ENCODE measurements around the gene PTBP2. TPM values are rescaled to one million over a fixed set of nuclear protein-coding genes. Genes with fewer than 3 reads are reported as not detected.

Gene PTBP2
- total and polyA plus RNA-seq, 10 of the 15 experiments (the other 5 are each of a cell fraction or from before 2014, with no cell fraction given), result 5.8 to 17.5 (median 11.1) TPM

DNA sequence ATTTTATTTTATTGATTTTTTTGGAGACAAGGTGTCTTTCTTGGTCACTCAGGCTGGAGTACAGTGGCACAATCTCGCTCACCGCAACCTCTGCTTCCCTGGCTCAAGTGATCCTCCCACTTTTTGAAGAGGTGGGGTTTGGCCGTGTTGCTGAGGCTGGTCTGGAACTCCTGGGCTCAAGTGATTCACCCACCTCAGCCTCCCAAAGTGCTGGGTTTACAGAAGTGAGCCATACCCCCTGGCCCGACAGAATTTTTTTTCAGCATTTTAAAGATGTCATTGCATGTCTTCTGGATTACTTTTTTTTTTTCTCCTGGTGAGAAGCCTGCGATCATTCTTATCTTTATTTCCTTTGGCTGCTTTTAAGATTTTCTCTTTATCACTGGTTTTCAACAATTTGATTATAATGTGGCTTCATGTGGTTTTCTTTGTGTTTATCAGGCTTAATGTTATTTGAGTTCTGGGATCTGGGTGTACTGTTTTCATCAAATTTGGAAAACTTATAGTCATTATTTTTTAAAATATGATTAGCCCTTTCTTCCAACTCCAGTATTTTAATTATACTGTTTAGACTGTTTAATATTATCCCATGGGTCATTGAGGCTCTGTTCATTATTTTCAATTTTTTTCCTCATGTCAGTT is 23.1 kb upstream of the PTBP2 start (continued):
- TF ChIP-seq, protein P1, sequence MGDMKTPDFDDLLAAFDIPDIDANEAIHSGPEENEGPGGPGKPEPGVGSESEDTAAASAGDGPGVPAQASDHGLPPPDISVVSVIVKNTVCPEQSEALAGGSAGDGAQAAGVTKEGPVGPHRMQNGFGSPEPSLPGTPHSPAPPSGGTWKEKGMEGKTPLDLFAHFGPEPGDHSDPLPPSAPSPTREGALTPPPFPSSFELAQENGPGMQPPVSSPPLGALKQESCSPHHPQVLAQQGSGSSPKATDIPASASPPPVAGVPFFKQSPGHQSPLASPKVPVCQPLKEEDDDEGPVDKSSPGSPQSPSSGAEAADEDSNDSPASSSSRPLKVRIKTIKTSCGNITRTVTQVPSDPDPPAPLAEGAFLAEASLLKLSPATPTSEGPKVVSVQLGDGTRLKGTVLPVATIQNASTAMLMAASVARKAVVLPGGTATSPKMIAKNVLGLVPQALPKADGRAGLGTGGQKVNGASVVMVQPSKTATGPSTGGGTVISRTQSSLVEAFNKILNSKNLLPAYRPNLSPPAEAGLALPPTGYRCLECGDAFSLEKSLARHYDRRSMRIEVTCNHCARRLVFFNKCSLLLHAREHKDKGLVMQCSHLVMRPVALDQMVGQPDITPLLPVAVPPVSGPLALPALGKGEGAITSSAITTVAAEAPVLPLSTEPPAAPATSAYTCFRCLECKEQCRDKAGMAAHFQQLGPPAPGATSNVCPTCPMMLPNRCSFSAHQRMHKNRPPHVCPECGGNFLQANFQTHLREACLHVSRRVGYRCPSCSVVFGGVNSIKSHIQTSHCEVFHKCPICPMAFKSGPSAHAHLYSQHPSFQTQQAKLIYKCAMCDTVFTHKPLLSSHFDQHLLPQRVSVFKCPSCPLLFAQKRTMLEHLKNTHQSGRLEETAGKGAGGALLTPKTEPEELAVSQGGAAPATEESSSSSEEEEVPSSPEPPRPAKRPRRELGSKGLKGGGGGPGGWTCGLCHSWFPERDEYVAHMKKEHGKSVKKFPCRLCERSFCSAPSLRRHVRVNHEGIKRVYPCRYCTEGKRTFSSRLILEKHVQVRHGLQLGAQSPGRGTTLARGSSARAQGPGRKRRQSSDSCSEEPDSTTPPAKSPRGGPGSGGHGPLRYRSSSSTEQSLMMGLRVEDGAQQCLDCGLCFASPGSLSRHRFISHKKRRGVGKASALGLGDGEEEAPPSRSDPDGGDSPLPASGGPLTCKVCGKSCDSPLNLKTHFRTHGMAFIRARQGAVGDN (IDR thresholded peaks at IDR 0.05), result no peak

DNA sequence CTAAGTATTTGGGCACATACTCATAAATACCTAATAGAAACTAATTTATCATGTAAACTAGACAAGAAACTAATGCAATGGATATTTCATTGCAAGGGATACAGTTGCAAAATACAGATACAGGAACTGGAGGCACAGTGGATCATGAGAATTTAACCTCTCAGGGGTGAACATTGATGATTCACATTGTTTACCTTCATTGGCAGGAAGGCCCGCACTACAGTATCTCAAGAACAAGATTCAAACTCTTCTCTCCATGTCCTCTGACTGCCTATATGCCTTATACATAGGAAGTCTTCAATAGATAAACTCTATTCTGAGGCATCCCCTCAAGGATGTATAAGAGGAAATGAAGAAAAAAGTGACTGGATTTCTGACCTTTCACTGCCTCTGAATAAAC is 18.4 kb upstream of the PTBP2 start:
- ATAC-seq, result no peak
- in situ Hi-C loops (cut with MboI), result no loop called here

More for the DNA sequence above, 18.4 kb upstream of the PTBP2 start:
- H4K20me1 ChIP-seq (ENCODE audit: control insufficient read depth, insufficient read depth), result no peaks in the 10 kb centered on the region
- no peak overlapping the region for H2AFZ ChIP-seq (ENCODE audit: control insufficient read depth, low read depth, low read length)
- H3K4me3 ChIP-seq, result no peak overlapping the region
- DNase-seq (ENCODE audit: low read depth, low spot score) (no peak), FAIRE-seq (no peak)
- ChIA-PET SMC1A (ENCODE audit: uncharacterized antibody, unreplicated experiment) (no interaction called here), POLR2A (no interaction called here), RAD21 (ENCODE audit: unreplicated experiment) (no interaction called here), CTCF (no interaction called here)
- no peaks in the 10 kb centered on the region for H3K36me3 ChIP-seq (ENCODE audit: control insufficient read depth in 2 of 2, insufficient read depth in 2 of 2, low read length in 1 of 2)
- WGBS (ENCODE audit: insufficient coverage, insufficient replicate concordance, low lambda C conversion rate, missing lambda C conversion rate), result 0% methylated on average over 1 of the region's 1 CpG
- intact Hi-C loops (cut with micrococcal nuclease; ENCODE audit: unreplicated experiment), result no loop called here
- no peaks in the 10 kb centered on the region for H3K4me1 ChIP-seq (ENCODE audit: control insufficient read depth, insufficient read depth, low read length)
- H3K4me2 ChIP-seq (ENCODE audit: control insufficient read depth, insufficient read depth), result no peak overlapping the region
- H3K79me2 ChIP-seq (ENCODE audit: control insufficient read depth, insufficient read depth, low read length), result no peaks in the 10 kb centered on the region
- no peaks in the 10 kb centered on the region for H3K27me3 ChIP-seq (replicated peaks in 1 of 2; ENCODE audit: control insufficient read depth in 2 of 2, insufficient read depth in 2 of 2, low read length in 1 of 2)
- no peak overlapping the region for H3K9ac ChIP-seq (ENCODE audit: control insufficient read depth, insufficient read depth, low read length)
- H3K27ac ChIP-seq (ENCODE audit: control insufficient read depth, insufficient read depth), result no peak overlapping the region
- BruUV-seq (replicated peaks), result no TSS peak
- H3K9me3 ChIP-seq (replicated peaks; ENCODE audit: control insufficient read depth, insufficient read depth, low read length), result no peaks in the 10 kb centered on the region
- TF ChIP-seq EZH2 (IDR thresholded peaks at IDR 0.05; ENCODE audit: borderline replicate concordance, control insufficient read depth, low read depth, low read length), result no peak
- TF ChIP-seq ETV6 (conservative IDR thresholded peaks at IDR 0.05 in 1 of 2, IDR thresholded peaks at IDR 0.05 in 1 of 2; ENCODE audit: borderline replicate concordance in 1 of 2, low read depth in 1 of 2), result no peak
- TF ChIP-seq BRCA1 (IDR thresholded peaks at IDR 0.05; ENCODE audit: low read depth, low read length), result no peak
- no peak for TF ChIP-seq ESRRA (IDR thresholded peaks at IDR 0.05; ENCODE audit: low read length)
- TF ChIP-seq BHLHE40 (IDR thresholded peaks at IDR 0.05; ENCODE audit: borderline replicate concordance in 1 of 2, low read depth in 2 of 2, low read length in 1 of 2), result no peak
- no peak for TF ChIP-seq RUNX3 (IDR thresholded peaks at IDR 0.05; ENCODE audit: low read length)
- TF ChIP-seq CHD1 (IDR thresholded peaks at IDR 0.05; ENCODE audit: low read depth, low read length), result no peak
- no peak for TF ChIP-seq ZNF274 (IDR thresholded peaks at IDR 0.05; ENCODE audit: insufficient read depth, insufficient read length)
- no peak for TF ChIP-seq CBFB (IDR thresholded peaks at IDR 0.05; ENCODE audit: low read depth)
- no peak for TF ChIP-seq SIN3A (IDR thresholded peaks at IDR 0.05; ENCODE audit: low read depth, low read length)
- no peak for TF ChIP-seq HDGF (IDR thresholded peaks at IDR 0.05)
- TF ChIP-seq ZBED1 (IDR thresholded peaks at IDR 0.05; ENCODE audit: borderline replicate concordance), result no peak
- TF ChIP-seq ZNF24 (IDR thresholded peaks at IDR 0.05), result no peak
- TF ChIP-seq PML (IDR thresholded peaks at IDR 0.05; ENCODE audit: low read length), result no peak
- TF ChIP-seq SPI1 (IDR thresholded peaks at IDR 0.05; ENCODE audit: borderline replicate concordance, insufficient read depth, low read depth, low read length), result no peak
- TF ChIP-seq TAF1 (IDR thresholded peaks at IDR 0.05; ENCODE audit: borderline replicate concordance, low read depth, low read length), result no peak
- TF ChIP-seq SREBF2 (IDR thresholded peaks at IDR 0.05; ENCODE audit: low read length), result no peak
- TF ChIP-seq BCL11A (IDR thresholded peaks at IDR 0.05; ENCODE audit: low read depth, low read length), result no peak
